ENCODE data around the gene PRLH. TPM values are rescaled to one million over a fixed set of nuclear protein-coding genes. Genes with fewer than 3 reads are reported as not detected.
A peak's percentile ranks its signal among the peaks of the same experiment; 100 is the strongest.

PRLH gene
- total and polyA plus RNA-seq, 4 donors, result not detected

- no peak overlapping the region for H3K9ac ChIP-seq (ENCODE audit: insufficient read depth in 1 of 2, low read length in 2 of 2)
- H3K4me3 ChIP-seq, result no peak overlapping the region
- no peak for TF ChIP-seq CTCF (IDR thresholded peaks at IDR 0.05; ENCODE audit: control extremely low read depth, extremely low read depth)
- peaks cover 3 to 13% (median 5%) of the 10 kb centered on the region in 5 donors for H3K4me1 ChIP-seq (ENCODE audit: control insufficient read depth in 5 of 5, insufficient read depth in 5 of 5, low read length in 5 of 5)
- H3K36me3 ChIP-seq (ENCODE audit: control insufficient read depth in 4 of 4, insufficient read depth in 4 of 4, low read length in 4 of 4), result no peaks in the 10 kb centered on the region
- no peaks in the 10 kb centered on the region for H3K9me3 ChIP-seq (ENCODE audit: control insufficient read depth in 4 of 4, insufficient read depth in 3 of 4, low read length in 3 of 4)
- DNase-seq, result no peak
- ATAC-seq (ENCODE audit: insufficient read depth, low FRiP score), result no peak
- no peak overlapping the region for H3K27ac ChIP-seq (ENCODE audit: low read depth in 1 of 2, low read length in 1 of 2)
- 88 to 89% methylated on average over 29 of the region's 29 CpGs for WGBS, 2 donors
- H3K27me3 ChIP-seq (ENCODE audit: control insufficient read depth in 3 of 3, insufficient read depth in 3 of 3, low read length in 2 of 3), result no peaks in the 10 kb centered on the region
These were observed 31.1 kb downstream of the PRLH start for GRCh38 chr2:237597196-237598145.

GRCh38 chr2:237598468-237599208 is 32.3 kb downstream of the PRLH start:
- H3K9me3 ChIP-seq (ENCODE audit: control insufficient read depth in 4 of 4, insufficient read depth in 3 of 4, low read length in 3 of 4), result no peaks in the 10 kb centered on the region
- no peak for TF ChIP-seq CTCF (IDR thresholded peaks at IDR 0.05; ENCODE audit: control extremely low read depth, extremely low read depth)
- ATAC-seq (ENCODE audit: insufficient read depth, low FRiP score), result no peak
- 83 to 95% methylated on average over 14 of the region's 14 CpGs for WGBS, 2 donors
- peaks cover 3 to 15% (median 9%) of the 10 kb centered on the region in 5 donors for H3K4me1 ChIP-seq (ENCODE audit: control insufficient read depth in 5 of 5, insufficient read depth in 5 of 5, low read length in 5 of 5)
- H3K4me3 ChIP-seq, result no peak overlapping the region
- H3K27ac ChIP-seq (ENCODE audit: low read depth in 1 of 2, low read length in 1 of 2), result no peak overlapping the region
- H3K9ac ChIP-seq (ENCODE audit: insufficient read depth in 1 of 2, low read length in 2 of 2), result no peak overlapping the region
- no peak for DNase-seq
- no peaks in the 10 kb centered on the region for H3K36me3 ChIP-seq (ENCODE audit: control insufficient read depth in 4 of 4, insufficient read depth in 4 of 4, low read length in 4 of 4)
- no peaks in the 10 kb centered on the region for H3K27me3 ChIP-seq (ENCODE audit: control insufficient read depth in 3 of 3, insufficient read depth in 3 of 3, low read length in 2 of 3)

- Histone ChIP-seq H3K4me1 (ENCODE audit: control insufficient read depth in 5 of 5, insufficient read depth in 5 of 5, low read length in 5 of 5) (peaks cover 3 to 15% (median 7%) of the 10 kb centered on the region in 5 donors), H3K9ac (ENCODE audit: insufficient read depth in 1 of 2, low read length in 2 of 2) (no peak overlapping the region), H3K27me3 (ENCODE audit: control insufficient read depth in 3 of 3, insufficient read depth in 3 of 3, low read length in 2 of 3) (no peaks in the 10 kb centered on the region), H3K9me3 (ENCODE audit: control insufficient read depth in 4 of 4, insufficient read depth in 3 of 4, low read length in 3 of 4) (no peaks in the 10 kb centered on the region), H3K4me3 (no peak overlapping the region), H3K27ac (ENCODE audit: low read depth in 1 of 2, low read length in 1 of 2) (peak overlapping the region; percentile 49 to 75), H3K36me3 (ENCODE audit: control insufficient read depth in 4 of 4, insufficient read depth in 4 of 4, low read length in 4 of 4) (no peaks in the 10 kb centered on the region)
- WGBS, 2 donors, result 76 to 85% methylated on average over 9 of the region's 9 CpGs
- TF ChIP-seq CTCF (IDR thresholded peaks at IDR 0.05; ENCODE audit: control extremely low read depth, extremely low read depth), result no peak
- ATAC-seq (ENCODE audit: insufficient read depth, low FRiP score) (no peak), DNase-seq (no peak)
These were observed 33.2 kb downstream of the PRLH start for GRCh38 chr2:237599465-237600110.
